Brain microvascular endothelial cell (primary cell): Measurements from ENCODE around the gene TMEM271.

Source experiments
- DNase-seq: peaks from one replicate; pipeline ENCODE4 v3.0.0-alpha.2; 2020
- H3K27ac ChIP-seq: fragments of 250-450 bp; sonication (Bioruptor Pico); 2 replicates; pipeline ENCODE4 v1.5.1; 2020; ENCODE audit warnings: mild to moderate bottlenecking, moderate library complexity
- H3K27me3 ChIP-seq: fragments of 250-450 bp; sonication (Bioruptor Pico); replicated peaks from 2 replicates; pipeline ENCODE4 v1.5.1; 2020; ENCODE audit warnings: mild to moderate bottlenecking
- H3K36me3 ChIP-seq: fragments of 250-450 bp; sonication (Bioruptor Pico); replicated peaks from 2 replicates; pipeline ENCODE4 v1.5.1; 2020; ENCODE audit warnings: mild to moderate bottlenecking
- H3K4me3 ChIP-seq: 2 replicates; pipeline ENCODE4 v1.5.1; 2011; ENCODE audit warnings: low read depth, mild to moderate bottlenecking, control low read depth, low read length, moderate library complexity
- in situ Hi-C: cut with HindIII; loops from 2 replicates; pipeline ENCODE4 v1.10.0; 2017; ENCODE audit warnings: low sequenced_read_pairs, low pct_ligation_motif_present
- TF ChIP-seq, protein P1 (sequence below): IDR thresholded peaks from 2 replicates; pipeline ENCODE4 v1.5.1; 2011; ENCODE audit warnings: low read depth, mild to moderate bottlenecking, moderate library complexity, low read length, control low read depth, inconsistent platforms; ENCODE audit errors: missing control alignments

Gene TMEM271

DNA sequence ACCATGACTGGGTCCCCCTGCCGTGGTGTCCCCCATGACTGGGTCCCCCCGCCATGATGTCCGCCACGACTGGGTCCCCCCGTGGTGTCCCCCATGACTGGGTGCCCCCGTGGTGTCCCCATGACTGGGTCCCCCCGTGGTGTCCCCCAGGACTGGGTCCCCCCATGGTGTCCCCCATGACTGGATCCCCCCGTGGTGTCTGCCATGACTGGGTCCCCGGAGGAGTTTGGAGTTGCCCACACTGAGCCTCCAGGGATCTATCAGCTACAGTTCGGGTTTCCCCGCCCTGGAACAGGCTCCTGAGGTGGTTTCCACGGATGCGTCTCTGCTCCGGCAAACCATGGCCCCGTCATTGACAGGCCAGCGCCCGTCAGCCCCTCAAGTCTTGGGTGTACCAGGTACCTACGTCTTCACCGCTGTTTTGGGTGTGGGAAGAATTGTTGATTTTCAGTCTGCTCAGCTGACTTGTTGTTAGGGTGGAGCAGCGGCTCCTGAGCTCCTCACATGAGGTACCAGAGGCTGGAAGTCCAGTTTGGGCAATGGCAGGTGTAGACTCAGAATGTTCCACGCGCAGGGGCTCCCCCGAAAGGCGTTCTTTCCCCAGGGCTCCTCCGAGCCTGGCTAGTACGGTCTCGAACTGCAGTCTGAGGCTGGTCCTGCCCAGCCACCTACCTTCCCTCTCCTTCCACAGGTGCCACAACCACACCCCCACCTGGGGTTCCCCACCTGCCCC, 41.0 kb upstream of the TMEM271 start:
- no peaks in the 10 kb centered on the region for H3K27me3 ChIP-seq
- TF ChIP-seq, protein P1, sequence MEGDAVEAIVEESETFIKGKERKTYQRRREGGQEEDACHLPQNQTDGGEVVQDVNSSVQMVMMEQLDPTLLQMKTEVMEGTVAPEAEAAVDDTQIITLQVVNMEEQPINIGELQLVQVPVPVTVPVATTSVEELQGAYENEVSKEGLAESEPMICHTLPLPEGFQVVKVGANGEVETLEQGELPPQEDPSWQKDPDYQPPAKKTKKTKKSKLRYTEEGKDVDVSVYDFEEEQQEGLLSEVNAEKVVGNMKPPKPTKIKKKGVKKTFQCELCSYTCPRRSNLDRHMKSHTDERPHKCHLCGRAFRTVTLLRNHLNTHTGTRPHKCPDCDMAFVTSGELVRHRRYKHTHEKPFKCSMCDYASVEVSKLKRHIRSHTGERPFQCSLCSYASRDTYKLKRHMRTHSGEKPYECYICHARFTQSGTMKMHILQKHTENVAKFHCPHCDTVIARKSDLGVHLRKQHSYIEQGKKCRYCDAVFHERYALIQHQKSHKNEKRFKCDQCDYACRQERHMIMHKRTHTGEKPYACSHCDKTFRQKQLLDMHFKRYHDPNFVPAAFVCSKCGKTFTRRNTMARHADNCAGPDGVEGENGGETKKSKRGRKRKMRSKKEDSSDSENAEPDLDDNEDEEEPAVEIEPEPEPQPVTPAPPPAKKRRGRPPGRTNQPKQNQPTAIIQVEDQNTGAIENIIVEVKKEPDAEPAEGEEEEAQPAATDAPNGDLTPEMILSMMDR: no peak
- no peak for DNase-seq
- H3K4me3 ChIP-seq: no peak overlapping the region
- in situ Hi-C loops: no loop called here
- no peak overlapping the region for H3K27ac ChIP-seq
- no peaks in the 10 kb centered on the region for H3K36me3 ChIP-seq

DNA sequence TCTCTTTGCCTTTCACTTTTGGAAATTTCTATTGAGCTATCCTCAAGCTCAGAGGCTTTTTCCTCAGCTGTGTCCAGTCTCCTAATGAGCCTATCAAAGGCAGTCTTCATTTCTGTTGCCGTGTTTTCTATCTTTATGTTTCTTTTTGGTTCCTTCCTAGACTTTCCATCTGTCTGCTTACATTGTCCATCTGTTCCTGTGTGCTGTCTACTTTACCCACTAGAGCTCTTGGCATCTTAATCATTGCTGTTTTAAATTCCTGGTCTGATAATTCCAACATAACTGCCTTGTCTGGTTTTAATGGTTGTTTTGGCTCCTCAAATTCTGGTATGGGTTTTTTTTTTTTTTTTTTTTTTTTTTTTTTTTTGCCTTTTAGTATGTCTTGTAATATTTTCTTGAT, 40.0 kb upstream of the TMEM271 start:
- no peaks in the 10 kb centered on the region for H3K36me3 ChIP-seq
- no peak overlapping the region for H3K27ac ChIP-seq
- in situ Hi-C loops: no loop called here
- H3K27me3 ChIP-seq: no peaks in the 10 kb centered on the region
- no peak for DNase-seq
- no peak overlapping the region for H3K4me3 ChIP-seq
- TF ChIP-seq, protein P1: no peak

DNA sequence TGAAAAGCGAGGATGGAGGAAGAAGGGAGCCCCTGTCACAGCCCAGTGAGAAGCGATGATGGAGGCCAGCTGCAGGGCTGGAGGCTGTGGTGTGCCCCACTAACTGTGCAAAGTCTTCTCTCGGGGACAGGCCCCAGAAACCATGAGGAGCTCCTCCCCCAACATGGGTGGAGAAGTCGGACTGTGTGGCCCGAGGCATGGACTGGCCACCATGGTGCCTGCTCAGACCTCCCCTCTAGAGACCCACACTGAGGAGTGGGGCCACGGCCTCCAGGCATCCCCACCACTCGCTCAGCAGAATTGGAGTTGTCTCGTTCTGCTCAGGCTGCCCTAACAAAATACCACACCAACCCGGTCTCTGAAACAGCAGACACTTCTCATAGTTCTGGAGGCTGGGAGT, 37.0 kb upstream of the TMEM271 start:
- Histone ChIP-seq H3K4me3 (no peak overlapping the region), H3K36me3 (no peaks in the 10 kb centered on the region), H3K27me3 (no peaks in the 10 kb centered on the region), H3K27ac (no peak overlapping the region)
- TF ChIP-seq, protein P1: no peak
- in situ Hi-C loops: no loop called here
- DNase-seq: no peak

DNA sequence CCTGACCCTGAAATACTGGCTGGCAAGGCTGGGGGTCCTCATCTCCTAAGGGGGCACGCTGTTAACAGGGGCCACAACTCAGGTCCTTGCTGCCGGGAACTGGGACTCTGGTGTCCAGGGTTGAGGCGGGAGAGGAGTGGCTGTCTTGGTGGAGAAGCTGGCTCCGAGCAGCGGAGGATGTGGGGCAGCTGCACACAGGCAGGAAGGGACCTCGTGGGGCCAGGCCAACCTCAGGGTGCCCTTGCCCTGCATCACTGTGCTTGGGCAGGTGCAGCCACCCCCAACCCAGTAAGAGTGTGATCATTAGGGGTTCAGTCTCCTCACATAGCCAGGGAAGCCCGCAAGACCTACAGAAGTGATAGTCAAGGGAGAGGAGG, 36.6 kb upstream of the TMEM271 start:
- TF ChIP-seq, protein P1: no peak

DNA sequence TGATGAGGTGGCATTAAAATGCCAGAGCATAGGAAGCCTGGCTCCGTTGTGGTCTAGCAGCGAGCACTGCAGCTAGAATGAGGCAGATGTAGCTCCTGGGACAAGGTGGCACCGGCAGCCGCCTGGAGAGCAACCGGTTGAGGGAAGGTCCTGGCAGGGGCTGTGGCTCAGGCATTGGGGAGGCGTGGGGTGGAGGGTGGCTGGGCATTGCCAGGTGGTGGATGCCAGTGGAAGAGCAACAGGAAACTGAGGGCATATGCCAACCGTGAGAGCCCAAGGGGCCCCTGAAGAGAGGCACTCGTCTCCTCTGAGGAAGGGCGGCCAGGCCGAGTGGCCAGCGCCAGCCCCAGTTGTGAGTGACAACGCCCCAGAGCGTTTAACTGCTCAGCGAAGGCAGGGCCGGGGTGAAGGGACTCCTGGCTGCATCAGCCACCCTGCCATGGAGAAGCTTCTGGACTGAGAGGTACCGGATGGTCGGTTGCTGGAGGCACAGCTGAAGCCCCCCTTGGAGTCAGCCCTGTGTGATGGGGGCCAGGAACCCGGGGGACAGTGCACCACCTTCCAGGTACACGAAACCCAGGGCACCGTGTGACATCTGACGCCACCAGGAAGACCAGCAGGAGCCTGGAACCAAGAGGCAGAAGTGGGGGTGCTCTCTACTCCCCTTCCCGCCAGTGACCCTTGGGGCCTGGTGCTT, 36.1 kb upstream of the TMEM271 start:
- H3K4me3 ChIP-seq: no peak overlapping the region
- no peaks in the 10 kb centered on the region for H3K36me3 ChIP-seq
- TF ChIP-seq, protein P1: no peak
- H3K27me3 ChIP-seq: no peaks in the 10 kb centered on the region
- in situ Hi-C loops: no loop called here
- DNase-seq: no peak
- no peak overlapping the region for H3K27ac ChIP-seq

More for the DNA sequence above, 36.6 kb upstream of the TMEM271 start:
- DNase-seq: no peak
- no peaks in the 10 kb centered on the region for H3K36me3 ChIP-seq
- no peaks in the 10 kb centered on the region for H3K27me3 ChIP-seq
- H3K27ac ChIP-seq: no peak overlapping the region
- in situ Hi-C loops: no loop called here
- no peak overlapping the region for H3K4me3 ChIP-seq
